H1 (cell line): ENCODE measurements around the gene RGMB. TPM values are rescaled to one million over a fixed set of nuclear protein-coding genes. Genes with fewer than 3 reads are reported as not detected.

Experiments used
- CHD2 ChIP-seq: IDR thresholded peaks from 2 replicates; pipeline ENCODE4 v1.6.1; 2012; ENCODE audit warnings: low read length, improper control_type of control experiment
- HDAC6 ChIP-seq: IDR thresholded peaks from one replicate; pipeline ENCODE4 v1.7.1; 2012; ENCODE audit warnings: low read depth, mild to moderate bottlenecking, inconsistent platforms, low read length, moderate library complexity
- JUN ChIP-seq: IDR thresholded peaks from 2 replicates; pipeline ENCODE4 v1.6.1; 2011; ENCODE audit warnings: low read depth, mild to moderate bottlenecking, improper control_type of control experiment, low read length
- JUND ChIP-seq: IDR thresholded peaks from 2 replicates; pipeline ENCODE4 v1.6.1; 2011; ENCODE audit warnings: mild to moderate bottlenecking, improper control_type of control experiment, low read length
- NANOG ChIP-seq: IDR thresholded peaks from 2 replicates; pipeline ENCODE4 v1.6.1; 2011; ENCODE audit warnings: low read length, low read depth, mild to moderate bottlenecking, inconsistent platforms; ENCODE audit not compliant: insufficient read depth, poor library complexity, severe bottlenecking
- PHF8 ChIP-seq: fragments of 200-600 bp; sonication (generic); conservative IDR thresholded peaks from 2 replicates; pipeline ENCODE4 v1.7.1; 2012; ENCODE audit warnings: low read depth, mild to moderate bottlenecking, inconsistent platforms, low read length, moderate library complexity
- POU5F1 ChIP-seq: IDR thresholded peaks from 2 replicates; pipeline ENCODE4 v1.6.1; 2011; ENCODE audit warnings: low read depth, mild to moderate bottlenecking, low read length, moderate library complexity
- SAP30 ChIP-seq: fragments of 300-600 bp; sonication (generic); IDR thresholded peaks from 2 replicates; pipeline ENCODE4 v1.7.1; 2012; ENCODE audit warnings: low read length, moderate library complexity, mild to moderate bottlenecking, inconsistent platforms; ENCODE audit not compliant: insufficient read depth, insufficient replicate concordance
- SIX5 ChIP-seq: IDR thresholded peaks from 2 replicates; pipeline ENCODE4 v1.6.1; 2011; ENCODE audit warnings: mild to moderate bottlenecking, low read depth, low read length
- TAF1 ChIP-seq: IDR thresholded peaks from 2 replicates; pipeline ENCODE4 v1.6.1; 2011; ENCODE audit warnings: mild to moderate bottlenecking, low read depth, low read length
- TBP ChIP-seq: IDR thresholded peaks from 2 replicates; pipeline ENCODE4 v1.6.1; 2011; ENCODE audit warnings: low read depth, low read length, improper control_type of control experiment
- TEAD4 ChIP-seq: IDR thresholded peaks from 2 replicates; pipeline ENCODE4 v1.6.1; 2012; ENCODE audit warnings: low read depth, low read length, inconsistent platforms, mixed read lengths
- polyA plus RNA-seq, 7 experiments: library from polyadenylated mRNA; depleted of rRNA in 3 of 7; stranded (reverse) in 5 of 7; unstranded in 2 of 7; fragments of >200 nt in 5 of 7; fragments of 200-250 nt in 2 of 7; gene quantifications; 1 replicate in 5 of 7; 2 replicates in 1 of 7; 4 replicates in 1 of 7; pipeline versions ENCODE4 v1.2.1 to v1.2.3, GENCODE V29; 2011 to 2013; ENCODE audit warnings: missing spikeins in 2 of 7, mixed read lengths in 2 of 7
- total RNA-seq: library from RNA; stranded (reverse); fragmentation: NEBNext Ultra II Directional; extraction: Animal tissue kit (Norgen Biotek cat#: 25700); gene quantifications from 2 replicates; pipeline ENCODE4 v1.2.1, GENCODE V29; 2021

Gene RGMB
- total and polyA plus RNA-seq, 2 of the 8 experiments (the other 6 are each of a cell fraction or from before 2014, with no cell fraction given), result 11.7 to 27.0 TPM

DNA sequence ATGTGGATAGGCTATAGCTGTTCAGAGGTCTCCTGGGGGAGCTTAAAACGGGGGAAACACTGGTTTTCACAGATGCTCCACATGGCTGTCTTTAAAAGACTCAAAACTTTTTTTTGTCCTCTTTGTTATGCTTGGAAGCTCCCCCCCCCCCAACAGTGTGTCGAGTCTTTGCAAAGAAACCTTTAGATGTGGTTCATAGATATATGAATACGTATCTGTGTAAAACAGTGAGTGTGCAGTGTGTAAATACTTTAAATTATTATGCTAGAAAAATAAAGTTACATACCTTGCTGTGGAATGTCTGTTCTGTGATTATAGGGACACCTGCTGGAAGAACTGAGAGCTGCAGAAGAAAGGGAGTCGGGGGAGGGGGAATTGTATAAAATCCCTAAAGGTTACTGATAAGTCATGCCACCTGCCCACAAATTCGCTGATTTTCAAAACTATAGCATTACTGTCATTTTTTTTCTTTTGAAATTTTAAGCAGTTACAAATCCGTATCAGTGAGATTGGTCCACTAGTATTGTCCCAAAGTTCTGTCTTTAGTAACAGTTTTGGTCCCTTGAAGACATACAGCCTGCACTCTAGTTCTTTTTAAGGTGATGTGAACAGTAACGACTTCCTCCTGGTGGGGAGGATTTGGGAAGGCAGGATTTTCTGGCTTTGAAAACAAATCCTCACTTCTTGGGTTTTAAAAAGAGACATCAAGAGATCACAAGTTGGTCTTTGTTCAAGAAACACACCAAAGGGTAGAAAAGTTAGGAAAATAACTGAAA lies 22.9 kb downstream of the RGMB start (continued):
- TF ChIP-seq CHD2 (peak; percentile 43; the same call in 1 of the 2 replicates), HDAC6 (no peak), POU5F1 (no peak), TBP (no peak), JUN (peak; percentile 54; the same call in 1 of the 2 replicates), JUND (peak; percentile 76), SAP30 (no peak), SIX5 (no peak), PHF8 (no peak), TAF1 (no peak), TEAD4 (peak; percentile 88), NANOG (no peak)
